ENCODE data around the gene SCN5A. TPM values are rescaled to one million over a fixed set of nuclear protein-coding genes. Genes with fewer than 3 reads are reported as not detected.

Gene SCN5A
- total RNA-seq, 4 donors from 2014 or later = 0.39 to 0.42 TPM; not detected in 2

GRCh38 chr3:38556640-38557358, 92.7 kb downstream of the SCN5A start:
- 63 to 86% methylated on average over 4 of the region's 4 CpGs for WGBS, 2 donors
- no peak overlapping the region for H3K4me3 ChIP-seq (ENCODE audit: low read depth, poor library complexity, severe bottlenecking)
- intact Hi-C loops (cut with DNase I; ENCODE audit: low total_unique reads) = no loop called here
- DNase-seq (ENCODE audit: low spot score in 2 of 2) = peak in 1 of 2 donors; percentile 59
- TF ChIP-seq CTCF (IDR thresholded peaks at IDR 0.05) (no peak), POLR2A (IDR thresholded peaks at IDR 0.05) (no peak)

- 84 to 88% methylated on average over 2 of the region's 2 CpGs for WGBS, 2 donors
- intact Hi-C loops (cut with DNase I; ENCODE audit: low total_unique reads) = no loop called here
- peak in 1 of 2 donors; percentile 71 for DNase-seq (ENCODE audit: low spot score in 2 of 2)
- no peak overlapping the region for H3K4me3 ChIP-seq (ENCODE audit: low read depth, poor library complexity, severe bottlenecking)
- TF ChIP-seq CTCF (IDR thresholded peaks at IDR 0.05) = no peak
- TF ChIP-seq POLR2A (IDR thresholded peaks at IDR 0.05) = no peak
Measured at GRCh38 chr3:38555926-38556325, 93.6 kb downstream of the SCN5A start.

- DNase-seq (ENCODE audit: low spot score in 2 of 2) = peak in 1 of 2 donors; percentile 68
- intact Hi-C loops (cut with DNase I; ENCODE audit: low total_unique reads) = no loop called here
- WGBS, 2 donors = 86 to 96% methylated on average over 6 of the region's 6 CpGs
- no peak overlapping the region for H3K4me3 ChIP-seq (ENCODE audit: low read depth, poor library complexity, severe bottlenecking)
- no peak for TF ChIP-seq POLR2A (IDR thresholded peaks at IDR 0.05)
- TF ChIP-seq CTCF (IDR thresholded peaks at IDR 0.05) = no peak
Measured at GRCh38 chr3:38555149-38555840, 94.2 kb downstream of the SCN5A start.

GRCh38 chr3:38554127-38554827, 95.2 kb downstream of the SCN5A start:
- WGBS, 2 donors = 86 to 95% methylated on average over 8 of the region's 8 CpGs
- no peak for TF ChIP-seq POLR2A (IDR thresholded peaks at IDR 0.05)
- peak in 1 of 2 donors; percentile 64 for DNase-seq (ENCODE audit: low spot score in 2 of 2)
- intact Hi-C loops (cut with DNase I; ENCODE audit: low total_unique reads) = no loop called here
- no peak overlapping the region for H3K4me3 ChIP-seq (ENCODE audit: low read depth, poor library complexity, severe bottlenecking)

GRCh38 chr3:38553071-38553470, 96.4 kb downstream of the SCN5A start:
- WGBS, 2 donors = 91% methylated on average over 2 of the region's 2 CpGs

More at GRCh38 chr3:38553071-38553470, 96.4 kb downstream of the SCN5A start:
- H3K4me3 ChIP-seq (ENCODE audit: low read depth, poor library complexity, severe bottlenecking) = no peak overlapping the region
- no peak for DNase-seq (ENCODE audit: low spot score in 2 of 2)
- TF ChIP-seq POLR2A (IDR thresholded peaks at IDR 0.05) = no peak
- no peak for TF ChIP-seq CTCF (IDR thresholded peaks at IDR 0.05)
- intact Hi-C loops (cut with DNase I; ENCODE audit: low total_unique reads) = no loop called here
